NT2/D1 (cell line): ENCODE data around the gene SPAAR.
"Not testable (repeated sequence)": the region's sequence is repeated elsewhere in the genome, so short reads cannot be mapped to it uniquely, and the experiment has no call there.

Source experiments
- DNase-seq: peaks from one replicate; pipeline ENCODE4 v3.0.0-alpha.2; 2011; ENCODE audit warnings: low read depth, low spot score
- H3K27me3 ChIP-seq: 2 replicates; pipeline ENCODE4 v1.6.0; 2011; ENCODE audit warnings: mild to moderate bottlenecking; ENCODE audit not compliant: insufficient read length, insufficient read depth
- H3K36me3 ChIP-seq: 2 replicates; pipeline ENCODE4 v1.6.1; 2011; ENCODE audit warnings: mild to moderate bottlenecking, low read length, mixed read lengths; ENCODE audit not compliant: insufficient read depth, insufficient read length
- H3K4me1 ChIP-seq: 2 replicates; pipeline ENCODE4 v1.5.1; 2011; ENCODE audit not compliant: insufficient read depth, insufficient read length
- H3K4me3 ChIP-seq: 2 replicates; pipeline ENCODE4 v1.5.1; 2011; ENCODE audit warnings: low read depth; ENCODE audit not compliant: insufficient read length
- H3K9ac ChIP-seq: 2 replicates; pipeline ENCODE4 v1.6.0; 2011; ENCODE audit warnings: low read depth; ENCODE audit not compliant: insufficient read length
- H3K9me3 ChIP-seq: 2 replicates; pipeline ENCODE4 v1.5.1; 2011; ENCODE audit warnings: mild to moderate bottlenecking, low read length; ENCODE audit not compliant: insufficient read depth
- SUZ12 ChIP-seq: IDR thresholded peaks from 2 replicates; pipeline ENCODE4 v1.6.1; 2011; ENCODE audit not compliant: insufficient read length, insufficient read depth; ENCODE audit errors: extremely low read depth
- YY1 ChIP-seq: IDR thresholded peaks from 2 replicates; pipeline ENCODE4 v1.6.1; 2011; ENCODE audit not compliant: insufficient read length, insufficient read depth
- ZNF274 ChIP-seq: IDR thresholded peaks from 2 replicates; pipeline ENCODE4 v1.6.1; 2011; ENCODE audit warnings: mild to moderate bottlenecking, low read depth, low read length

Gene SPAAR

GRCh38 chr9:35910613-35911359 is 1.5 kb downstream of the SPAAR start:
- no peaks in the 10 kb centered on the region for H3K9me3 ChIP-seq
- no peaks in the 10 kb centered on the region for H3K27me3 ChIP-seq
- no peak overlapping the region for H3K9ac ChIP-seq
- H3K4me1 ChIP-seq, result peaks cover 37% of the 10 kb centered on the region
- H3K36me3 ChIP-seq, result no peaks in the 10 kb centered on the region
- H3K4me3 ChIP-seq, result no peak overlapping the region
- no peak for TF ChIP-seq SUZ12
- no peak for TF ChIP-seq YY1
- TF ChIP-seq ZNF274, result no peak
- DNase-seq, result no peak

GRCh38 chr9:35911690-35912089 is 2.4 kb downstream of the SPAAR start:
- Histone ChIP-seq H3K9ac (no peak overlapping the region), H3K4me3 (no peak overlapping the region), H3K27me3 (no peaks in the 10 kb centered on the region), H3K9me3 (no peaks in the 10 kb centered on the region), H3K4me1 (peaks cover 34% of the 10 kb centered on the region), H3K36me3 (no peaks in the 10 kb centered on the region)
- no peak for DNase-seq
- TF ChIP-seq SUZ12 (no peak), YY1 (no peak), ZNF274 (no peak)

GRCh38 chr9:35912791-35913400 is 3.6 kb downstream of the SPAAR start:
- Histone ChIP-seq H3K9ac (no peak overlapping the region), H3K4me3 (no peak overlapping the region), H3K9me3 (no peaks in the 10 kb centered on the region), H3K27me3 (no peaks in the 10 kb centered on the region), H3K4me1 (peaks cover 28% of the 10 kb centered on the region), H3K36me3 (no peaks in the 10 kb centered on the region)
- TF ChIP-seq SUZ12 (no peak), YY1 (no peak), ZNF274 (no peak)
- no peak for DNase-seq

GRCh38 chr9:35913429-35913828 is 4.1 kb downstream of the SPAAR start:
- not testable (repeated sequence) for DNase-seq, H3K9ac ChIP-seq, H3K36me3 ChIP-seq, H3K9me3 ChIP-seq, H3K27me3 ChIP-seq, H3K4me3 ChIP-seq
- H3K4me1 ChIP-seq, result peaks cover 26% of the 10 kb centered on the region

- no peak for TF ChIP-seq ZNF274
- Histone ChIP-seq H3K9ac (no peak overlapping the region), H3K36me3 (no peaks in the 10 kb centered on the region), H3K4me1 (peaks cover 19% of the 10 kb centered on the region), H3K4me3 (no peak overlapping the region), H3K27me3 (no peaks in the 10 kb centered on the region), H3K9me3 (no peaks in the 10 kb centered on the region)
- DNase-seq, result no peak
Measured at GRCh38 chr9:35914301-35914807, 5.1 kb downstream of the SPAAR start.

GRCh38 chr9:35915681-35916294 is 6.5 kb downstream of the SPAAR start:
- no peak for TF ChIP-seq SUZ12
- no peak for TF ChIP-seq ZNF274
- no peak for TF ChIP-seq YY1
- Histone ChIP-seq H3K4me1 (peaks cover 5% of the 10 kb centered on the region), H3K4me3 (no peak overlapping the region), H3K9me3 (no peaks in the 10 kb centered on the region), H3K36me3 (no peaks in the 10 kb centered on the region), H3K27me3 (no peaks in the 10 kb centered on the region), H3K9ac (no peak overlapping the region)
- DNase-seq, result no peak

- DNase-seq, result no peak
- TF ChIP-seq YY1, result no peak
- no peak for TF ChIP-seq SUZ12
- no peak for TF ChIP-seq ZNF274
- H3K4me3 ChIP-seq, result no peak overlapping the region
- no peak overlapping the region for H3K9ac ChIP-seq
- H3K9me3 ChIP-seq, result no peaks in the 10 kb centered on the region
- H3K36me3 ChIP-seq, result no peaks in the 10 kb centered on the region
- no peaks in the 10 kb centered on the region for H3K27me3 ChIP-seq
- H3K4me1 ChIP-seq, result peaks cover 5% of the 10 kb centered on the region
Measured at GRCh38 chr9:35917261-35917660, 8.0 kb downstream of the SPAAR start.
